Endothelial cell of umbilical vein (primary cell): ENCODE data around the gene LGI1.

Source experiments
- CTCF ChIP-seq, 2 donors: IDR thresholded peaks; 1 replicate in 1 of 2; 2 replicates in 1 of 2; pipeline ENCODE4 v1.5.1; 2011; ENCODE audit warnings: low read length in 2 of 2, mild to moderate bottlenecking in 2 of 2, moderate library complexity in 2 of 2, control low read depth in 1 of 2, inconsistent platforms in 1 of 2, low read depth in 1 of 2; ENCODE audit not compliant: insufficient read depth in 1 of 2; ENCODE audit errors: extremely low read depth in 1 of 2
- EZH2 ChIP-seq: IDR thresholded peaks from 2 replicates; pipeline ENCODE4 v1.6.1; 2012; ENCODE audit warnings: borderline replicate concordance, low read depth, mild to moderate bottlenecking, moderate library complexity, low read length, inconsistent platforms; ENCODE audit not compliant: severe bottlenecking
- POLR2AphosphoS5 ChIP-seq: IDR thresholded peaks from 2 replicates; pipeline ENCODE4 v1.6.1; 2012; ENCODE audit warnings: low read depth, mild to moderate bottlenecking, control low read depth, low read length, moderate library complexity; ENCODE audit not compliant: insufficient read depth

DNA sequence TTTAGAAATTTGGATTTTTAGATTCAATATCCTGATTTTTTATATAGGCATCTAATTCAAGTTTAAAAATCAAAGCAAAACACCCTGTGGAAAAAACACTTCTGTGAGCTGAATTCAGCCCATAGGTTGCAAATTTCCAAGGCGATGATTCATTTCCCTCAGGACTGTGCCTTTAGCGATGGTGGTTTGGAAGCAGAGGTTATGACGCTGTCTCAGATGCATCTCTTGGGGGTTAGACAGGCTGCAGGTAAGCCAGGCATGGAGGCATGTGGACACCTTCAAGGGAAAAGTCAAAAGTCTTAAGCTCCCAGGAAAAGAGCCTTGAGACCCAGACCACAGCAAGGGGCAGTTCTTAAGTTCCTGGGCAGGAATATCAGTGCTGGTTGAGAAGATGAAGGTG lies 45.8 kb upstream of the LGI1 start:
- no peak for TF ChIP-seq EZH2
- no peak for TF ChIP-seq CTCF (IDR thresholded peaks at IDR 0.05; ENCODE audit: extremely low read depth in 1 of 2, insufficient read depth in 1 of 2, low read depth in 1 of 2, low read length in 2 of 2)
- no peak for TF ChIP-seq POLR2AphosphoS5
